Measurements from ENCODE around the gene STARD3NL. TPM values are rescaled to one million over a fixed set of nuclear protein-coding genes. Genes with fewer than 3 reads are reported as not detected.
A peak's percentile ranks its signal among the peaks of the same experiment; 100 is the strongest.
"Not testable (repeated sequence)": the region's sequence is repeated elsewhere in the genome, so short reads cannot be mapped to it uniquely, and the experiment has no call there.

Gene STARD3NL
- total and polyA plus RNA-seq, 2 experiments from 2014 or later, result 55.1 to 55.3 TPM

GRCh38 chr7:38242814-38243213, 64.8 kb downstream of the STARD3NL start:
- Histone ChIP-seq H3K27me3 (ENCODE audit: insufficient read depth) (no peaks in the 10 kb centered on the region), H3K4me3 (no peak overlapping the region), H3K27ac (ENCODE audit: low read depth) (no peak overlapping the region), H3K36me3 (ENCODE audit: insufficient read depth) (no peaks in the 10 kb centered on the region), H4K20me1 (replicated peaks; ENCODE audit: insufficient read depth) (no peaks in the 10 kb centered on the region), H3K4me2 (no peak overlapping the region), H3K9me2 (ENCODE audit: insufficient read depth) (no peaks in the 10 kb centered on the region), H3K4me1 (ENCODE audit: insufficient read depth) (no peaks in the 10 kb centered on the region), H3K79me2 (replicated peaks; ENCODE audit: insufficient read depth) (no peaks in the 10 kb centered on the region), H3F3A (replicated peaks; ENCODE audit: low read depth) (no peaks in the 10 kb centered on the region), H2AFZ (0 out of 2 replicates have a peak overlapping the region, but pooled peaks have one; percentile 12)
- Mint-ChIP-seq H3K36me3 (ENCODE audit: low read depth) (no peaks in the 10 kb centered on the region), H3K4me3 (no peak overlapping the region), H3K27me3 (ENCODE audit: insufficient read depth, low read depth, poor library complexity) (no peaks in the 10 kb centered on the region), H3K4me1 (no peaks in the 10 kb centered on the region), H3K9me3 (no peaks in the 10 kb centered on the region), H3K27ac (no peak overlapping the region)
- no peak for DNase-seq (ENCODE audit: low spot score)
- no peak for TF ChIP-seq CREB1 (CRISPR knock-in tag; IDR thresholded peaks at IDR 0.05; ENCODE audit: low read depth)
- TF ChIP-seq JUNB (IDR thresholded peaks at IDR 0.05; ENCODE audit: unreplicated experiment), result no peak
- TF ChIP-seq REST (IDR thresholded peaks at IDR 0.05; ENCODE audit: unreplicated experiment), result no peak
- TF ChIP-seq, protein P1, sequence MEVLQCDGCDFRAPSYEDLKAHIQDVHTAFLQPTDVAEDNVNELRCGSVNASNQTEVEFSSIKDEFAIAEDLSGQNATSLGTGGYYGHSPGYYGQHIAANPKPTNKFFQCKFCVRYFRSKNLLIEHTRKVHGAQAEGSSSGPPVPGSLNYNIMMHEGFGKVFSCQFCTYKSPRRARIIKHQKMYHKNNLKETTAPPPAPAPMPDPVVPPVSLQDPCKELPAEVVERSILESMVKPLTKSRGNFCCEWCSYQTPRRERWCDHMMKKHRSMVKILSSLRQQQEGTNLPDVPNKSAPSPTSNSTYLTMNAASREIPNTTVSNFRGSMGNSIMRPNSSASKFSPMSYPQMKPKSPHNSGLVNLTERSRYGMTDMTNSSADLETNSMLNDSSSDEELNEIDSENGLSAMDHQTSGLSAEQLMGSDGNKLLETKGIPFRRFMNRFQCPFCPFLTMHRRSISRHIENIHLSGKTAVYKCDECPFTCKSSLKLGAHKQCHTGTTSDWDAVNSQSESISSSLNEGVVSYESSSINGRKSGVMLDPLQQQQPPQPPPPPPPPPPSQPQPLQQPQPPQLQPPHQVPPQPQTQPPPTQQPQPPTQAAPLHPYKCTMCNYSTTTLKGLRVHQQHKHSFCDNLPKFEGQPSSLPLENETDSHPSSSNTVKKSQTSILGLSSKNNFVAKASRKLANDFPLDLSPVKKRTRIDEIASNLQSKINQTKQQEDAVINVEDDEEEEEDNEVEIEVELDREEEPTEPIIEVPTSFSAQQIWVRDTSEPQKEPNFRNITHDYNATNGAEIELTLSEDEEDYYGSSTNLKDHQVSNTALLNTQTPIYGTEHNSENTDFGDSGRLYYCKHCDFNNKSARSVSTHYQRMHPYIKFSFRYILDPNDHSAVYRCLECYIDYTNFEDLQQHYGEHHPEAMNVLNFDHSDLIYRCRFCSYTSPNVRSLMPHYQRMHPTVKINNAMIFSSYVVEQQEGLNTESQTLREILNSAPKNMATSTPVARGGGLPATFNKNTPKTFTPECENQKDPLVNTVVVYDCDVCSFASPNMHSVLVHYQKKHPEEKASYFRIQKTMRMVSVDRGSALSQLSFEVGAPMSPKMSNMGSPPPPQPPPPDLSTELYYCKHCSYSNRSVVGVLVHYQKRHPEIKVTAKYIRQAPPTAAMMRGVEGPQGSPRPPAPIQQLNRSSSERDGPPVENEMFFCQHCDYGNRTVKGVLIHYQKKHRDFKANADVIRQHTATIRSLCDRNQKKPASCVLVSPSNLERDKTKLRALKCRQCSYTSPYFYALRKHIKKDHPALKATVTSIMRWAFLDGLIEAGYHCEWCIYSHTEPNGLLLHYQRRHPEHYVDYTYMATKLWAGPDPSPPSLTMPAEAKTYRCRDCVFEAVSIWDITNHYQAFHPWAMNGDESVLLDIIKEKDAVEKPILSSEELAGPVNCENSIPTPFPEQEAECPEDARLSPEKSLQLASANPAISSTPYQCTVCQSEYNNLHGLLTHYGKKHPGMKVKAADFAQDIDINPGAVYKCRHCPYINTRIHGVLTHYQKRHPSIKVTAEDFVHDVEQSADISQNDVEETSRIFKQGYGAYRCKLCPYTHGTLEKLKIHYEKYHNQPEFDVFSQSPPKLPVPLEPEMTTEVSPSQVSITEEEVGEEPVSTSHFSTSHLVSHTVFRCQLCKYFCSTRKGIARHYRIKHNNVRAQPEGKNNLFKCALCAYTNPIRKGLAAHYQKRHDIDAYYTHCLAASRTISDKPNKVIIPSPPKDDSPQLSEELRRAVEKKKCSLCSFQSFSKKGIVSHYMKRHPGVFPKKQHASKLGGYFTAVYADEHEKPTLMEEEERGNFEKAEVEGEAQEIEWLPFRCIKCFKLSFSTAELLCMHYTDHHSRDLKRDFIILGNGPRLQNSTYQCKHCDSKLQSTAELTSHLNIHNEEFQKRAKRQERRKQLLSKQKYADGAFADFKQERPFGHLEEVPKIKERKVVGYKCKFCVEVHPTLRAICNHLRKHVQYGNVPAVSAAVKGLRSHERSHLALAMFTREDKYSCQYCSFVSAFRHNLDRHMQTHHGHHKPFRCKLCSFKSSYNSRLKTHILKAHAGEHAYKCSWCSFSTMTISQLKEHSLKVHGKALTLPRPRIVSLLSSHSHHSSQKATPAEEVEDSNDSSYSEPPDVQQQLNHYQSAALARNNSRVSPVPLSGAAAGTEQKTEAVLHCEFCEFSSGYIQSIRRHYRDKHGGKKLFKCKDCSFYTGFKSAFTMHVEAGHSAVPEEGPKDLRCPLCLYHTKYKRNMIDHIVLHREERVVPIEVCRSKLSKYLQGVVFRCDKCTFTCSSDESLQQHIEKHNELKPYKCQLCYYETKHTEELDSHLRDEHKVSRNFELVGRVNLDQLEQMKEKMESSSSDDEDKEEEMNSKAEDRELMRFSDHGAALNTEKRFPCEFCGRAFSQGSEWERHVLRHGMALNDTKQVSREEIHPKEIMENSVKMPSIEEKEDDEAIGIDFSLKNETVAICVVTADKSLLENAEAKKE (CRISPR knock-in tag; IDR thresholded peaks at IDR 0.05), result no peak
- TF ChIP-seq NANOG (IDR thresholded peaks at IDR 0.05; ENCODE audit: borderline replicate concordance), result no peak
- no peak for TF ChIP-seq ZNF331 (CRISPR knock-in tag; IDR thresholded peaks at IDR 0.05; ENCODE audit: low read depth)
- TF ChIP-seq STAT1 (IDR thresholded peaks at IDR 0.05; ENCODE audit: unreplicated experiment), result no peak
- TF ChIP-seq CTCF (conservative IDR thresholded peaks at IDR 0.05; ENCODE audit: low read depth in 2 of 2), result no peak
- no peak for TF ChIP-seq POLR2AphosphoS5 (IDR thresholded peaks at IDR 0.05; ENCODE audit: low read depth)
- no peak for ATAC-seq

- not testable (repeated sequence) for DNase-seq (ENCODE audit: low spot score); H3K9me2 ChIP-seq (ENCODE audit: insufficient read depth); H3K9me3 Mint-ChIP-seq; H3K36me3 ChIP-seq (ENCODE audit: insufficient read depth); H3K27ac Mint-ChIP-seq; H3K4me1 Mint-ChIP-seq; H3K36me3 Mint-ChIP-seq (ENCODE audit: low read depth); H3K4me2 ChIP-seq; H3K4me3 ChIP-seq; ATAC-seq; H3K4me3 Mint-ChIP-seq; H3F3A ChIP-seq (replicated peaks; ENCODE audit: low read depth); H3K79me2 ChIP-seq (replicated peaks; ENCODE audit: insufficient read depth); H3K27ac ChIP-seq (ENCODE audit: low read depth); H3K27me3 Mint-ChIP-seq (ENCODE audit: insufficient read depth, low read depth, poor library complexity); H4K20me1 ChIP-seq (replicated peaks; ENCODE audit: insufficient read depth); H3K4me1 ChIP-seq (ENCODE audit: insufficient read depth); H2AFZ ChIP-seq; H3K27me3 ChIP-seq (ENCODE audit: insufficient read depth)
Measured at GRCh38 chr7:38243345-38243744, 65.3 kb downstream of the STARD3NL start.
